Stimulated activated CD8-positive, alpha-beta memory T cell treated with anti-CD3 and anti-CD28 coated beads, Interleukin-7, amount 100 ng/mL, for 4 hours (primary cell): ENCODE data around the gene CFAP298.

ENCODE experiments used
- DNase-seq, 2 donors: peaks; one replicate each; pipeline ENCODE4 v3.0.0-alpha.2; 2020; ENCODE audit warnings: low read depth in 2 of 2

Gene CFAP298

DNA sequence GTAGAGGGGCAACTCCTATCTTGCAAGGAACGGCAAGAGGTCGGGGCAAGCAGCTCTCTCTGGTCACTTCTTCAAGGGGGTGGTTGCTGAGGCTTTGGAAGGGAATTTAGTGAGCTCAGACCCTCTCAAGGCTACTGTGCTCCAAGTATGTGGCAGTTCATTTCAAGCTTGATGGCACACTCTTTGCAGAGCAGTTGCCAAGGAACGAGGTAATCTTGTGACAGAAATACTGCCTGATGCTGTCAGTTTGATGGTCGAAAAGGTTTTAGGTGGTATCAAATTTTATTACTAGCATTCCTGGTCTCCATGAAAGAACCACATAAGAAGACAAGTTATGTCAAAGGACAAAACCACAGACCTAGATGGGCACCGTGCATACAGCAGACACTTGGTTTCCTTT lies 13.1 kb downstream of the CFAP298 start:
- DNase-seq: no peak

DNA sequence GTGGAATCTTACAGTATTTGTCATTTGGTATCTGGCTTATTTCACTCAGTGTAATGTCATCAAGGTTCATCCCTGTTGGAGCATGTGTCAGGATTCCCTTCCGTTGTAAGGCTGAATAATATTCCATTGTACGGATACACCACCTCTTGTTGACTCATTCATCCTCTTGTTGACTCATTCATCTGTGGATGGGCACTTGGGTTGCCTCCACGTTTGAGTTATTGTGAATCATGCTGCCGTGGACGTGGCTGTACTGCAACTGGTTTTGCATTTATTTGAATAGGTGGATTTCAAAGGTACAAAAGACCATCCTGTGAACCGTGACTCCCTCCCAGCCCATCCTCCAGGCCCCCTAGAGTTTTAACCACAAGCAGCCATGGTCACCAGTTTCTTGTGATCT lies 15.0 kb downstream of the CFAP298 start:
- no peak for DNase-seq

DNA sequence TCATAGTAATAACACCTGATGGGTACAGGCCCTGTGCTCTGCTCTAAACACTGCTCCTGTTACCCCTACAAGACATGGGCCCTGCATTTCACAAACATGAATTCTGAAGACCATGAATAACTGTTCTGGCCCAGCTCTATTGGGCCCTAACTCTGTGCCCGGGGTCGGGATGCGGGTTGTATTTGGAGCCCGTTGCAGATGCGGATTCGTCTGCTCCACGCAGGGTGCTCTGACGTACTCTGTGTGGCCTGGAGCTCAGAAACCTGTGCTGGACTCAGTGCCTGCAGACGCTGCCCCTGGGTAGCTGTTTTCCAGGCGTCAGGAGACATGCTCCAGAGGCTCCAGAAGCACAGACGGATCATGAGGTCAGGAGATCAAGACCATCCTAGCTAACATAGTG lies 16.7 kb downstream of the CFAP298 start:
- no peak for DNase-seq

DNA sequence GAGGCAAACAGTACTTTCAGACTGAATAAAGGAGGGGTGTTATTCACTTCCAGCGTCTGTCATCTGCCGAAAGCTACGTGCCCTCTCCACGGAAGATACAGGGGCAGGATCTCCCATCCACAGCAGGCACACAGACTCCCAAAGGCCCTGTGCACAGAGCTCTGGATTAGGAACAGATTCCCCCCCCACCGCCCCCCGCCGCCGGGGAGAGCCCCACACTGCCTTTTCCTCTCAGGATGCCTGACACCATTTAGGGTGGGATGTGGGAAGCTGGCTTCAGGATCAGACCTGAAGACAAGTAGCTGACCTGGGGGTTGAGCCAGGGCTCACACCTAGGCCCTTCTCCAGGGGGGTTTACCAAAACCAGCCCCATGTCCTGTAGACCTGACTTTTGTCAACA lies 18.5 kb downstream of the CFAP298 start:
- no peak for DNase-seq

DNA sequence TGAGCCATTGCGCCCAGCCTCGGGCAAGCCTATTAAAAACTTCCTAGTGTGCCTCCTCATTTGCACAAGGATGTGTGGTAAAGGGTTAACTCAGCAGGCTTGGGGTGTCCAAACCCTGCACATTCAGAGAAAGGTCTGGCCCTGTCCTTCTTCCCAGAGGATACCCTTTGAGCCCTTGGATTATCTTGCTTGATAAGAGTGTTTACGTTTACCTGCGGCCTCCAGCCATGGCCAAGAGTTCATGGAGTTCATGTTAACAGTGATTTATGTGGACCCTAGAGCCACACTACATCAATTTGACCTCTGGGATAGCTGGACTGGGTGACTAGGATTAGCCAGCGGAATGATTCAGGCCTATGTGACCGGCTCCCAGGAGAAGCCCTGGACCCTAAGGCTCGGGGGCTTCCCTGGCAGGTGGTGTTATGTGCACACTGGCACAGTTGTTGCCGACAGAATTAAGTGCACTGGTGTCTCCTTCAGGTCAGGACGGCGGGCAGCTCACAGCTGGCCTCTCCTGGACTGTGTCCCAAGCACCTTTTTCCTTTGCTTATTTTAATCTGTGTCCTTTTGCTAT lies 19.2 kb downstream of the CFAP298 start:
- no peak for DNase-seq

DNA sequence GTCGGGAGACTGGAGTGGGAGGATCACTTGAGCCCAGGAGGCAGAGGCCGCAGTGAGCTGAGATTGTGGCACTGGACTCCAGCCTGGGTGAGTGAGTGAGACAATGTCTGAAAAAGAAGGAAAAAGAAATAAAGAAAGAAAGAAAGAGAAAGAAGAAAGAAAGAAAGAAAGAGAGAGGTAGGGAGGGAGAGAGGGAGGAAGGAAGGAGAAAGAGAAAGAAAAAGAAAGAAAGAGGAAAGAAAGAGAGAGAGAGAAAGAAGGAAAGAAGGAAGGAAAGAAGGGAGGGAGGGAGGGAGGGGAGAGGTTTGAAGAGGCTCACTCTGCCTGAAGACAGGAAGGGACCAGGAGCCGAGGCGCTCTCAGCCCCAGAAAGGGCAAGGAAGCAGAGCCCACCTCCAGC lies 22.0 kb downstream of the CFAP298 start:
- DNase-seq: no peak

DNA sequence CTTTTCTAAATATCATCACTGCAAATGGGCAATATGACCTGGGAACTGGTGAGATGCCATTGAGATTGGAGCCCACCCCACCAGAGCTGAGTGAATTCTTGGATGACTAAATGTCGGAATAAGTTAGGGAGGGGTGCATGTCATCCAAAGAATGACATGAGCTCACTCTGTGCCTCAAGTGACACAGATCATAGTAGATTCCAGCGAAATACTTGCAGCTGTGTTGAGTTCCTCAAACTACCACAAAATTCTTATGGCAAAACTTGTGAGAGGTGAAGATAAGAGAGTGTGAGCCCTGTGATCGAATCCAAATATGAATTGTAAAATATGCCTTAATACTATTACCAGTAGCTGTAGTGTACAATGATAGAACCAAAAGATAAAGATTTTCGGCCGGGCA lies 24.5 kb downstream of the CFAP298 start:
- DNase-seq: no peak

DNA sequence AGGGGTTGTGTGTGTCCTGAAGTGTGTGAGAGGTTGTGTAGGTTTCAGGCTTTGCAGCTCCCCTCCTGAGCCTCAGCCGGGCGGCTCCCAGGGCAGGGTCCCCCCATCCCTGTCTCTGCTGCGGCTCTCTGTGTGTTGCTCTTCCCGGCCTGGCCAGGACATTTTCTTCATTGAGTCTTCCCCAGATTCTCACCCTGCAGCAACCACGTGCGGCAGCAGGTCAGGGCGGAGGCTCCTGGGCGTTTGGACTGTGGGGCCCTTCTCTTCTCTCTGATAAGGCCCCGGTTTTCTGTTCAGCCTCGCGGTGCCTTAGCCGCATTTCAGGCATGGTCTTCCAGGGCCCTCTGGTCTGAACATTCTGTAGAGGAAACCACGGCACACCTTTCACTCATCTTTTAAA lies 25.1 kb downstream of the CFAP298 start:
- DNase-seq: no peak

DNA sequence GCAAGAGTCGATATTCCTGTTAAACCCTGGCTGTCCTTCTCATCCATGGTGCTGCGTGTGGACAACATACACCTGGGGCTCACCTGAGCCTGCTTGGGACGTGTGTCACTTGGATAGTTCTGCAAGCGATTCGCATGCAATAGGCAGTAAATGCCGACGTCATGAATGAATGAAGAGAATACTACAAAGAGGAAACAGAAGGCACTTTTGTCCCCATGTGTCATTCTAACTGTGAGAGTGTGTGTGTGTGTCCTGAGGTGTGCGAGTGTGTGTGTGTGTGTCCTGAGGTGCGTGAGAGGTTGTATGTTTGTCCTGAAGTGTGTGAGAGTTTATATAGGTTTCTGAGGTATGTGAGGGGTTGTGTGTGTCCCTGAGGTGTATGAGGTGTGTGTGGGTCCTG lies 26.2 kb downstream of the CFAP298 start:
- no peak for DNase-seq

DNA sequence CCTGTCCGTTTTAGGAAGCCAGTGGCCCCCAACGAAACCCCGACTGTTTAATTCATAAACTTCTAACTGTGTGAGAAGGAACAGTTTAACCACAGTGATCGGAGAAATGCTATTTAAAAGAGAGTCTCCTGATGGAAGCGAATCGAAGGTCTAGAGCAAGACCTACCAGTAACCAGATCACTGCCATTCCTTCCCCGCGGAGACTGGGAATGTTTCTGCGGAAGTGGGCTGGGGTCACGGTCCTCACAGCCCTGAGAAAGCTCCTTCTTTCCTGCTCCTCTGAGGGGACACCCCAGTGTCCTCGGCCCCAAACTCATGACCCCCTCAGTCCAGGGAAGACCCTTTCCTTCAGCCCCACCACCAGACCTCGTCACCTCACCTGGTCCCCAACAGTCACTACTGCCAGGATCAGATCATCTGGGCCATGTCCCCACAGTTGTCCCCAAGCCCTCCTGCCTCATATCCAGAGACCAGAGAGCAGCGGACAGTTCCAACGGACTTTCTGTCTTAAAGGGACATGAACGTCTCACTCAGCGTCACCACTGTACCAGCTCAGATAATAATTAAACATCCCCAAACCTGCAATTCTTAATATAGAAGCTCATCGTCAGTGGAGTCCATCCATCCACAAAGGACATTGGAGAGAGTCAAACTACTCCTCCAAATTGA lies 27.0 kb downstream of the CFAP298 start, which contains the start of gene TCP10L:
Gene TCP10L (minus strand): TSS at position 482 of the 669 bp plus-strand sequence. CDS start 1,219 bp downstream, outside the sequence.
- no peak for DNase-seq

DNA sequence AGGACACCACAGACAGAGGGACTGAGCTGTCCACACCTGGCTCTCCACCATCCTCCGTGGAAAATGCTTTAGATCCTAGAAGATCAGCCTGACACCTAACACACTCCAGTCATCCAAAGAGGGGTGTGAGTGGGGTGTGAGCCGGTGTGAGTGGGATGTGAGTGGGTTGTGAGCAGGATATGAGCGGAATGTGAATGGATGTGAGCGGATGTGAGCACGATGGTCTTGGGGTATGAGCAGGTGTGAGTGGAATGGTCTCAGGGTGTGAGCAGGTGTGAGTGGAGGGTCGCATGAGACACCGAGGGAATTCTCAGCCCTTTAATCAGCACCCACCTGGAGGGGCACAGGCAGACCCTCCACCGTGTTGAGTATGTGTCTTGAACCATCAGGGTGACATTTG lies 27.7 kb downstream of the CFAP298 start:
- no peak for DNase-seq

DNA sequence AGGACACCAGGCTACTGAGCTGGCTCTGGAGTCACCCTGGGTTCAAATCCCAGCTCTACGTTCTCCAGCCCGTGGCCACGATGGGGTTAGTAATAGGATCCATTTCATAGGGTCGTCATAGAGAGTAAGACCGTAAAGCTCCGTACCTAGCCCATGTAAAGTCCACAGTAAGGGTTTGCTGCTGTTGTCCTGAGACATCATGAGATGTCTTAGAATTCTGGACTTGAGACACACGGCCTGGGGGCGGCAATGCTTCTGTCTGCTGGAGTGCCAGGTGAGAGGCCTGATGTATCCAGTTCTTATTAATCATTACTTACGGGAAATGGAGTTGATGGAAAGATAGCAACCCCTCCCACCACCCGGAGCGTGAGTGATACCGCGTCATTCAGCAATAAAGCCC lies 30.4 kb downstream of the CFAP298 start:
- DNase-seq: no peak

DNA sequence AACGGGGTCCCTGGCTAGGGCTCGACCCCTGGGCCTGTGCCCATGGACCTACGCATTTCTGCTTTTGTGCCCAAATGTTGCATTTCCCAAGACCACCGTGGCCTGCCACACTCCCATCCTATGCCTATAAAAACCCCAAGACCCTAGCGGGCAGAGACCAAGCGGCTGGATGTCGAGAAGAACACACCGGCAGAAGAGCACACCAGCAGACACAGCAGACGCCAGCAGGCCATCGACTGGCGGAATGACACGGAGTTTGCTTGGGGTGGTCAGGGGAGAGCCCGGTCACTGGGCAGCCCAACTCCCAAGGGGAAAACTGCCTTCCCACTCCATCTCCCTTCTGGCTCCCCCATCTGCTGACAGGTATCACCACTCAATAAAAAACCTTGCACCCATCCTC lies 31.2 kb downstream of the CFAP298 start:
- no peak for DNase-seq

DNA sequence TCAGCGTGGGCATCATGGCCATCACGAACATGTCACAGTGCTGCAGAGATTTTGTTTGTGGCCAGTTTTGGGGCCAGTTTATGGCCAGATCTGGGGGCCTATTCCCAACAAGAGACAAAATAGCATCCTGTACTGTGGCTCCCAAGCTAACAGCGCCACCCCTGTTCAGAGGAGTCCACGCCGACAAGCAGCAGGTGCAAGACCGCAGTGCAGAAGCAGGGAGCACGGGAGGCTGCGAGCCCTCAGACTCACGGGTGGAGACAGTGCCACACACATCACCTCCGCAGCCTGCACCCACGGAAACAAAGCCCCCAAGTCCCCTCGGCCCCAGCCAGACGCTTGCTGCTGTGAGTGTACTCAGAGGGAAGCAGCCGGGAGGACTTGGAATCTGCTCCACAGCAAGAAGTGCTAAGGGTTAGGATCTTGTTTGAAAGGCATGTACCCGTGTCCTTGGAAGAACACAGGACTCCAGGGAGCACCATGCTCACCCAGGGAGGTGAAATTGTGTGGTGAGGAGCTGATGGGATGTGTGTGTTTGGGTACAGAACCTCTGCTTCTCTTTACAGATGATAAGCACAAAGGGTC lies 34.0 kb downstream of the CFAP298 start:
- DNase-seq: no peak

DNA sequence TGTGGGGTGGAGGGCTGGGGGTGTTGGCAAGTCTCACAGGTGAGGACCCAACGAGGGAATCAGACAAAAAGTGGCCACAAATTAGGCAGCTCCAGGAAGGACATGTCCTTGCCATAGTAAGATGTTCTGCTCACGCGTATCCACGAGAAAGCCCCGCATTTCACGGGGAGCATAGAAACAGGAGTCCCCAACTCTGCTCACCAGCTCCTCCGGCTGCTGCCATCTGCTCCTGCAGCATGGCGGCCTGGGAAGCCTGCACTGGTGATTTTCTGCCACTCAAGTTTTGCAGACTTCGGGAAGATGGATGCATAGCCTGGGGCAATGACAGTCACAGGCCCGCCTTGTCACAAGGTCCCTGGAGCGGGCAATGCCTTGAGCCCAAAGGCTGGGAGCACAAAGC lies 36.2 kb downstream of the CFAP298 start:
- DNase-seq: no peak

DNA sequence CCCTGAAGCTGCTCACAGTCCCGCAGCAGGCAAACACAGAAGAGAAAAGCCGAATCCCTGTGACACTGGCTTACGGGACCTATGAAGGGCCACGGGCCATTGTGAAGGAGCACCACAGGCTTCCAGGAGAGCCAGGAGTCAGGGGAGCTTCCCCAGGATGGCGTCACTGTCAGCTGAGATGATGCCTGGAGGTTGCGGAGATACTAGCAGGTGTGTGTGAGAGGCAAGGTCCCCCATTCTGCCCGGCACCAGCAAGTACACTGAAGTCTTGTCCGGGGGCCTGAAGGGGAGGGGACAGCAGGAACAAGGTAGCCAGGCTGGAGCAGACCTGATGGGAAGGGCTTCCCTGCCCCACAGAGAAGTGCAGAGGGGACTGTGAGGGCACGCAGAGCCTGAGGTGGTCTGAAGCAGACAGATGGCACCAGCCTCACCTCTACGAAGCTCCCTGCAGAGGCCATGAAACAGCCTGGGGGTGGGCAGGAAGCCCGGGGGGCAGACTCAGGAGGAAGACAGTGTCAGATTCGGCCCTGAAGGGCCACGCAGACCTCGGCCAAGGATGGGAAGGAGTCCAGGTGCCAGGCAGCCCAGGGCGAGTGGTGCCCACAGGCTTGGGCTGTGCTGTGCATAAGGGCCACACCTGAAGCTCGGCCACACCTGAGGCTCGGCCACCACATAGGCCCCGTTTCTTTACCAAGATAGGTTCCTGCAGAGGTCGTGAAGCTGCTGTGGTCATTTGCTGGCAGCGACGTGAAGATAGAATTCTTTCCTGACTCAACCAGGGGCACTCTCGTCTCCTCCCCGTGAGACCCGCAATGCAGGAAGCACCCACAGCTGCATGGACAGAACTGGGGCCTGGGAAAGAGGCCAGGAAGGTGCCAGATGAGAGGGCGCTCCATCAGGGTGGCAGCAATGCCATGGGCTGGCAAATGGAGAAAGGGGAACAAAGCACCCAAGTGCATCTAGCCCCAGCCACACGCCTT lies 36.9 kb downstream of the CFAP298 start:
- no peak for DNase-seq

DNA sequence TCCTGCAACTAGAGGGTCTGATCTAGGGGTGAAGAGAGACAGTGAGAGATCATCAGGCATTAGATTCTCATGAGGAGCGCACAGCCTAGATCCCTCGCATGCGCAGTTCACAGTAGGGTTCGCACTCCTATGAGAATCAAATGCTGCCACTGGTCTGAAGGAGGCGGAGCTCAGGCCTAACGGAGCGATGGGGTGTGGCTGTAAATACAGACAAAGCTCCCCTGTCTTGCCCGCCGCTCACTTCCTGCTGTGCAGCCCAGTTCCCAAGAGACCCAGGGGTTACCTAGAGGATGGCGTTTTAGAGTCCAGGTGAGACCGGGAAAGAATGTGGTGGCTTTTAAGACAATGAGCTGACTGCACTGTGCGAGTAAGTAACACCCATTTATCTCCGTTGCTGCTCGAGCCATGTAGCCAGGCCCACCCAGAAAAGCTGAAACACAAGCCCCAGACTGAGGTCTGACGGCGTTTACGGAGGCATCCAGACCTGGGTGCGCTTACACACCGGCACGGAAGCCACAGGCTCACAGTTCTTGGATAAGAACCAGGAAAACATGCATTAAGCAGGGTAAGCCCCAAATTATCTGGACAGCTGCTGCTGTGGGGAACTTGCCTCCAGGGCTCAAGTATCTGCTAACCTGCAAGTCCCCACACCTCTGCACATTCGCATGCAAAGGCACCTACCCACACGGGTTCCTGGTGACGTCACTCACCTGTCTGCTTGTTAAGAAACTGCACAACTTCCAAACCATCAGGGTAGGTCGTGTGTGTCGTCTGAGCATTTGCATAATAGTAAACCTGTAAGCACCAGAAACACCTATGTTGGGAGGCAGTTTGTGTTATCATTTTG lies 39.4 kb downstream of the CFAP298 start:
- DNase-seq: no peak

DNA sequence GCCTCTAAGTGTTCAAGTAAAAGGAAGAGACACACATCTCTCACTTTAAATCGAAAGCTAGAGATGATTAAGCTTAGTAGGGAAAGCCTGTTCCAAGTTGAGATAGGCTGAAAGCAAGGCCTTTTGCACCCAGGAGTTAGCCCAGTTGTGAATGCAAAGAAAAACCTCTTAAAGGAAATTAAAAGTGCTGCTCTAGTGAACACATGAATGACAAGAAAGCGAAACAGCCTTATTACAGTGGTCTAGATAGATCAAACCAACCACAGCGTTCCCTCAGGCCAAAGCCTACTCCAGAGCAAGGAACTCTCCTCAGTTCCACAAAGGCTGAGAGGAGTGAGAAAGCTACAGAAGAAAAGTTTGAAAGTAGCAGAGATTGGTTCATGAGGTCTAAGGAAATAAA lies 41.7 kb downstream of the CFAP298 start:
- no peak for DNase-seq

DNA sequence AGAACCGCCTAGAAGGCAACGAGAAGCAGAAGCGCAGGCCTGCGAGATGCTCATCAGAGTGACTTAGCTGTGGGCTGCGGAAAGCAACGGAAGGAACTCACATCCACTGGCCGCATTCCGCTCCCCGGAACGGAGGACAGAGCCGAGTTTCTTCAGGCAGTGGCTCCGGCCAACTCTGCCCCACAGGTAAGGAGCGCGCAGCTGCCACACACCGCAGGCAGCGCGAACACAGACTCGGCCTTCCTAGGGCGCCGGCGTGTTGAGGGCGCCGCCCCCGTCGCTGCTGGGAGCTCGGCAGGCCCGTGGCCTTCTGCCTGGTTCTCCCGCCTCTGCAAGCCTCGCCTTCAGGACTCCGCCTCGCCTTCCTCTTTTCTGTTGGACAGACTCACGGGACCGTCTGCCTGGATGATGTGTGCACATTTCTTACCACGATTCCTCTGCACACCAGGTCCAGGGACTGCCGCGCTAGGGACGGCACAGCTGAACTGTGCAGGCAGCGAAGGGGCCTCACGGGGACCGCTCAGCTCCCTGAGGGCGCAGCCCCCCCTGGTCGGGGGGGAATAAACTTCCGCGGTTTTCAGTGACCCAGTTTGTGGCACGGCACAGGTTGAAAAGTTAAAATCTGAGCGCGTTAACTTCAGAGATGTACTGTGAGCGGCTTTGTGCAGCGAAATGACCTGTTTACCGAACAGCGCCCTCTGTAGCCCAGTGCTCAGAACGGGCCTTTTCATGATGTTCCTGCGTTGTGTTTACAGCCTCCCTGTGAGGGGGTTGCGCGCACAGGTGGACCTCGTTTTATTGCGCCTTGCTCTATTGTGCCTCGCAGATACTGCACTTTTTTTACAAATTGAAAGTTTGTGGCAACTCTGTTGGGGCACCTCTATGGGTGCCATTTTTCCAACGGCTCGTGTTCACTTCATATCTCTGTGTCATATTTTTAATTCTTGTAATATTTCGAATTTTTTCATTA lies 42.6 kb downstream of the CFAP298 start:
- peak; percentile 67 to 71 for DNase-seq

DNA sequence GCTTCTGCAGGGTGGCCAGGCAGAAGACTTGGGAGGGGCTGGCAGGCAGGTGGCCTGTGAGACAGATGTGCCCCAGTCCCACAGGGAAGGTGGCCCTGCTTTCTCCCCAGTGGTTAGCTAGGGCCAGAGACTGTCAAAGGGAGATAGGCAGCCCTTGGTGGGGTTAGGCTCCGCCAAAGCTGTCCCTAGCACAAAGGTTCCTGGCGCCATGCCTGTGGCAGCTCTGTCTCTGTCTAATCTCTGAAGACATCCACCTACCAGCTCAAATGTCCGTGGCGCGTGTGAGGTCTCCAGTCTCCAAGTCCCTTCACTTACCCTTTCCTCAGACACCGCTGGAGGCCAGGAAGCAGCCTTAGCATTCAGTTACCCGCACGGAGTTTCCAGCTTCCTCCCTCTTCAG lies 44.6 kb downstream of the CFAP298 start:
- DNase-seq: no peak
